HG02981 (cell line): ENCODE results near the gene LACTBL1.

Source experiments
- ATAC-seq: cut with Tn5 transposase; IDR thresholded peaks from one replicate; pipeline ENCODE4 v1.9.1; 2021; ENCODE audit warnings: mild to moderate bottlenecking, moderate library complexity; ENCODE audit not compliant: unreplicated experiment

The LACTBL1 gene

DNA sequence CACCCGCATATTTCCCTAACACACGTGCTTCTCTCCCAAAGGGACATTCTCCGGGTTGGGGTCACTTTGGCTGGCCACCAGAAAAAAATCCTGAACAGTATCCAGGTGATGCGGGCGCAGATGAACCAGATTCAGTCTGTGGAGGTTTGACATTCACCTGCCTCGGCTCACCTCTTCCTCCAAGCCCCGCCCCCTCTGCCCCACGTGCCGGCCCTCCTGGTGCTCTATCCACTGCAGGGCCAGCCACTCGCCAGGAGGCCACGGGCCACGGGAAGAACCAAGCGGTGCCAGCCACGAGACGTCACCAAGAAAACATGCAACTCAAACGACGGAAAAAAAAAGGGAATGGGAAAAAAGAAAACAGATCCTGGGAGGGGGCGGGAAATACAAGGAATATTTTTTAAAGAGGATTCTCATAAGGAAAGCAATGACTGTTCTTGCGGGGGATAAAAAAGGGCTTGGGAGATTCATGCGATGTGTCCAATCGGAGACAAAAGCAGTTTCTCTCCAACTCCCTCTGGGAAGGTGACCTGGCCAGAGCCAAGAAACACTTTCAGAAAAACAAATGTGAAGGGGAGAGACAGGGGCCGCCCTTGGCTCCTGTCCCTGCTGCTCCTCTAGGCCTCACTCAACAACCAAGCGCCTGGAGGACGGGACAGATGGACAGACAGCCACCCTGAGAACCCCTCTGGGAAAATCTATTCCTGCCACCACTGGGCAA is 59.1 kb downstream of the LACTBL1 start:
- ATAC-seq, result no peak

DNA sequence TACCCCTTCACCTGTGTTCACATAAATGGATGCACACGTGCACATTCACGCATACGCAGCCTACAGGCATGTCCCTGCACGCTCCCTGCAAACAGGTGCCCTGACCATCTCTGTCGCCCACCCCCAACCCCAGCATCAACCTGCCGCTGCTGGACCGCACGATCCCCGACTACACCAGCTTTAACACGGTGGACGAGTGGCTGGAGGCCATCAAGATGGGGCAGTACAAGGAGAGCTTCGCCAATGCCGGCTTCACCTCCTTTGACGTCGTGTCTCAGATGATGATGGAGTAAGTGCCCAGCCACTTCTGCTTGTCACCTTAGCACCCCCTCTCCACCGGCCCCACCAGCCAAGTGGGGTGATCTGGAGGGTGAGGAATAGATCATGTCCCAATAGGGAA is 60.4 kb downstream of the LACTBL1 start:
- ATAC-seq, result no peak

DNA sequence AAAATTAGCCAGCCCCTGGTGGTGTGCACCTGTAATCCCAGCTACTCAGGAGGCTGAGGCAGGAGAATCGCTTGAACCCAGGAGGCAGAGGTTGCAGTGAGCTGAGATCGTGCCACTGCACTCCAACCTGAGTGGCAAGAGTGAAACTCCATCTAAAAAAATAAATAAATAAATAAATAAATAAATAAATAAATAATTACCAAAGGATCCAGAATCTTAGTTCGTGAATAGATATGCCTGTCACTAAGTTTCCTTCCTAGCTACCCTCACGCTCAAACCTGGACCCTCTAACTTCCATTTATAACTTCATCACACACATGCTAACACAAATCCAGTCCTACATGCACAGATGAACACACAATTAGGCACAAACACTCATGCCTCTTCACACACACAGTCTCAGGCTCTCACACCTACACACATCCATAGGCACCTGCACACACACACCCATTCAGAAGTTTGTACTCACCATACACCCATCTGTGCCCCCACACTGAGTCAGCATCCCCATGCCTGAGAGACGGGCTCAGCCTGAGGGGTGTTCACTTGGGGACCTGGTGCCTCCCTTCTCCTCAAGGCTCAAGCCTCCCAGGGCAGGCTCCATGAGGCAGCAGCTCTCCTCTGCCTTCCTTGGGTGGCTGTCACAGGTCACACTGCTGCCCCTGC is 61.5 kb downstream of the LACTBL1 start:
- ATAC-seq, result no peak

DNA sequence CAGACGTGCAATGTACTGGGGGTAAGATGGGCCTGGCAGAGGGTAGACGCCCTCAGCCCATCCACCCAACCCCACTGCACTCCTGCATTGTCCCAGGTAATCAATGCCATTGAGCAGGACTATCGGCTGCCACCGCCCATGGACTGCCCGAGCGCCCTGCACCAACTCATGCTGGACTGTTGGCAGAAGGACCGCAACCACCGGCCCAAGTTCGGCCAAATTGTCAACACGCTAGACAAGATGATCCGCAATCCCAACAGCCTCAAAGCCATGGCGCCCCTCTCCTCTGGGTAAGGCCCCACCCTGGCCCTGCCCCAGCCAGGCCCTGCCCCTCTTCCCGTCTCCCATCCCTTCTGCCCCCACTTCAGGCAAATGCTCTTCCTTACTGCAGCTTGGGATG is 62.4 kb downstream of the LACTBL1 start:
- ATAC-seq, result no peak

DNA sequence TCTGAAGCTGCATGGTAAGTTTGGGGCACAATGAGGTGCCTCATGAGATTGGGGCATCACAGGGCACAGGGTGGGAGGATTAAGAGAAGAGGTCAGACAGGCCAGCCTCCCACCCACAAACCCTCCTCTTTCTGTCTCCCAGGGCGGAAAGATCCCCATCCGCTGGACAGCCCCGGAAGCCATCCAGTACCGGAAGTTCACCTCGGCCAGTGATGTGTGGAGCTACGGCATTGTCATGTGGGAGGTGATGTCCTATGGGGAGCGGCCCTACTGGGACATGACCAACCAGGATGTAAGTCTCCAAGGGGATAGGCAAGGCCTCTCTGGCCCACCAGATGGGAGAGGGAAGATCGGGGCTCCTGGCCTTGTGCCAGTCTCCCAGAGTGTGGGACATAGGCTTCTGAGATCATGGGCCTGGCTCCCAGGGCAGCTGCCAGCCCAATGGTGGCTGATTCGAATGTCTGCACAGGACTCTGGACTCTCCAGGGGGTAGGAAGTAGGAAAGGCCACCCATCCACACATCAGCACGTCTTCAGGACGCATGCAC is 63.7 kb downstream of the LACTBL1 start:
- ATAC-seq, result no peak

DNA sequence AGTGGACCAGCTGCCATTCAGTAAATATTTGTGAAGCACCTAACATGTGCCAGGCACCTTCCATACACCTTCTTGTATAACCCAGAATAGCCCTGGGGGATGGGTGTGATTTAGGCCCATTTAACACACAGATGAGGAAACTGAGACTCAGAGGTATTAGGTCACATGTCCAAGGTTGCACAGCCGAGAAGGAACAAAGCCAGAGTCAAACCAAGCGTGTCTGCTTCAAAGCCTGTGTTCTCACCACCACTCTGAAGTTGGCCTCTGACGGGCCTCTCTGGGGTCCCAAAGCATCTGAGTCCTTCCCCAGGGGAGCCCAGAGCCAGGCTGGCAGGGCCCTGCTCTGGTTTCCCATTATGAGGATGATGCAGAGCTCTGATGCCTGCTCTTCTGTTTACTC is 65.1 kb downstream of the LACTBL1 start:
- ATAC-seq, result no peak

DNA sequence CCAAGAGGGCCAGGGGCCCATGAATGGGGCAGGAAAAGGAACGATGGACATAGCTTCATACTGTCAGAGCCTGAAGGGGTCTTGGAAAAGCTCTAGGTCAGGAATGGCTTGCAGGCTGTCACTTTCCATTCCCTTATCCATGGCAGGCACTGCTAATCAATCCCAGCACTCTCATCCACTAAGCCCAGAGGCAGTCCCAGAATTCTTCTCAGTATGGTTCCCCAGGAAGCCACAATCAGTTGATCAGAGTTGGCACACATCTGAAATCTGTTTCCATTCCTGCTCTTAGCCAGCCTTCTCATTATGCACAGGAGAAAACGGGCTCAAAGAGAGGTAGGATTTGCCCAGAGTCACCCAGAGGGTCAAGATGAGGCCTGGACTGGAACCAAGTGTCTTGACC is 65.7 kb downstream of the LACTBL1 start:
- ATAC-seq, result no peak

DNA sequence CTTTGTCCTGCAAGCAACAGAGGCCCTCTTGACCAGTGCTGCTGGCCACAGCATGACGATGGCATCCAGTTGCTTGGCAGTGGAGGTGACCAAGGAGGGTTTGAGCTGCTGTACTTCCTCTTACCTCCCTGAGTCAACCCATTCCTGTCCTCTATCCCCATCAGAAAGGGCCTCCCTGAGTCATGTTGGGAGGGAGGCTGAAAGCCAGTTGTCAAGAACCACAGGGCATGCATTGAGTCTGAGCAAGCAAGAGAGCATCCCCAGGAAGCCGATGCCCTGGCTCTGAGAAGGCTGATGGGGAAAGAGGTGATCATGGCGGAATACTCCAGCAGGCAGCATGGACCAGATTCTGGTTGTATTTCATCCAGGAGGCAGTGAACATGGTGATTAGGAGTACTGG is 69.6 kb downstream of the LACTBL1 start:
- no peak for ATAC-seq
